Thoracic aorta (tissue), 2 donors: ENCODE data around the gene CENPN. TPM values are rescaled to one million over a fixed set of nuclear protein-coding genes. Genes with fewer than 3 reads are reported as not detected.

Experiments
- ATAC-seq: fragments of 150-250 bp; one replicate; pipeline ENCODE4 v1.8.0; 2017; ENCODE audit warnings: low read depth; ENCODE audit not compliant: insufficient number of reproducible peaks, low FRiP score
- DNase-seq: peaks from one replicate; pipeline ENCODE4 v3.0.0-alpha.2; 2020; ENCODE audit warnings: low spot score
- H3K27ac ChIP-seq, 2 donors: fragments of 200-600 bp; sonication (generic); 1 replicate in 1 of 2; 2 replicates in 1 of 2; pipeline ENCODE4 v1.5.1; 2016; ENCODE audit warnings: mild to moderate bottlenecking in 2 of 2, moderate library complexity in 2 of 2
- H3K27me3 ChIP-seq: fragments of 200-600 bp; sonication (generic); replicated peaks from 2 replicates; pipeline ENCODE4 v1.6.0; 2016; ENCODE audit warnings: mild to moderate bottlenecking; ENCODE audit not compliant: insufficient read depth
- H3K36me3 ChIP-seq: fragments of 200-600 bp; sonication (generic); one replicate; pipeline ENCODE4 v1.5.1; 2016
- H3K4me1 ChIP-seq, 2 donors: fragments of 200-600 bp; sonication (generic); 1 replicate in 1 of 2; 2 replicates in 1 of 2; pipeline versions ENCODE4 v1.5.1 to v1.6.0; 2016; ENCODE audit warnings: low read depth in 2 of 2, mild to moderate bottlenecking in 1 of 2; ENCODE audit not compliant: control insufficient read depth in 1 of 2
- H3K4me3 ChIP-seq: fragments of 200-600 bp; sonication (generic); 2 replicates; pipeline ENCODE4 v1.5.1; 2016; ENCODE audit warnings: mild to moderate bottlenecking
- H3K9me3 ChIP-seq: fragments of 200-600 bp; sonication (generic); 2 replicates; pipeline ENCODE4 v1.5.1; 2016
- total RNA-seq, 2 donors: library from RNA; depleted of rRNA; stranded (reverse); fragments of >200 nt; gene quantifications; one replicate each; pipeline versions ENCODE4 v1.1.0 to v1.2.3, GENCODE V29; 2016
- TF ChIP-seq, protein P1 (sequence below): fragments of 200-600 bp; sonication (generic); IDR thresholded peaks from one replicate; pipeline ENCODE4 v1.5.1; 2019; ENCODE audit warnings: antibody characterized with exemption

The CENPN gene
- total RNA-seq, 2 donors from 2014 or later: 7.8 to 48.1 TPM

- no peak for ATAC-seq
- Histone ChIP-seq H3K36me3 (peaks cover 28% of the 10 kb centered on the region), H3K4me1 (peaks cover 11 to 18% of the 10 kb centered on the region in 2 donors), H3K27ac (no peak overlapping the region), H3K4me3 (no peak overlapping the region), H3K9me3 (no peaks in the 10 kb centered on the region), H3K27me3 (no peaks in the 10 kb centered on the region)
- no peak for DNase-seq
- TF ChIP-seq, protein P1, sequence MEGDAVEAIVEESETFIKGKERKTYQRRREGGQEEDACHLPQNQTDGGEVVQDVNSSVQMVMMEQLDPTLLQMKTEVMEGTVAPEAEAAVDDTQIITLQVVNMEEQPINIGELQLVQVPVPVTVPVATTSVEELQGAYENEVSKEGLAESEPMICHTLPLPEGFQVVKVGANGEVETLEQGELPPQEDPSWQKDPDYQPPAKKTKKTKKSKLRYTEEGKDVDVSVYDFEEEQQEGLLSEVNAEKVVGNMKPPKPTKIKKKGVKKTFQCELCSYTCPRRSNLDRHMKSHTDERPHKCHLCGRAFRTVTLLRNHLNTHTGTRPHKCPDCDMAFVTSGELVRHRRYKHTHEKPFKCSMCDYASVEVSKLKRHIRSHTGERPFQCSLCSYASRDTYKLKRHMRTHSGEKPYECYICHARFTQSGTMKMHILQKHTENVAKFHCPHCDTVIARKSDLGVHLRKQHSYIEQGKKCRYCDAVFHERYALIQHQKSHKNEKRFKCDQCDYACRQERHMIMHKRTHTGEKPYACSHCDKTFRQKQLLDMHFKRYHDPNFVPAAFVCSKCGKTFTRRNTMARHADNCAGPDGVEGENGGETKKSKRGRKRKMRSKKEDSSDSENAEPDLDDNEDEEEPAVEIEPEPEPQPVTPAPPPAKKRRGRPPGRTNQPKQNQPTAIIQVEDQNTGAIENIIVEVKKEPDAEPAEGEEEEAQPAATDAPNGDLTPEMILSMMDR: no peak
These were observed 33.1 kb downstream of the CENPN start for GRCh38 chr16:81040131-81040530.

DNA sequence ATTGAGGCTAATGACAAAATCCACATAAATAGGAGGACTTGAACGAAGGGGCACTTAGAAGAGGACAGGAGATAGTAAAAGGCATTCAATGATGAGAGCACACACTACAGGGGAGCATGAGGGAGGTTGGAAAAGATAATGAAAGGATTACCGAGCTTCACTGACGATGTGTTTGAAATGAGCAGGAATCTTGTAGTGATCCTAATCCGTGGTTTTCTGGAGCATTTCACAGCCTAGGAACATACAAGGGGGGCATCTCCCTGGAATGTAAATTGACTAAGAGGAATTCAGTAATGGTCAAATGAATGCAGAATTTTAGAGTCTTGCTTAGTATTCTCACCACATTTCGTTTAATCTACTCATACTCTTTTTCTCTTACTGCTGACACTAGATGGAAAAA lies 33.8 kb downstream of the CENPN start:
- no peaks in the 10 kb centered on the region for H3K9me3 ChIP-seq
- DNase-seq (no peak), ATAC-seq (no peak)
- peaks cover 33% of the 10 kb centered on the region for H3K36me3 ChIP-seq
- TF ChIP-seq, protein P1: no peak
- H3K27me3 ChIP-seq: no peaks in the 10 kb centered on the region
- no peak overlapping the region for H3K4me3 ChIP-seq
- H3K27ac ChIP-seq: no peak overlapping the region
- peaks cover 11 to 15% of the 10 kb centered on the region in 2 donors for H3K4me1 ChIP-seq

- DNase-seq (no peak), ATAC-seq (no peak)
- no peak overlapping the region for H3K4me3 ChIP-seq
- TF ChIP-seq, protein P1: no peak
- H3K36me3 ChIP-seq: peaks cover 33% of the 10 kb centered on the region
- no peaks in the 10 kb centered on the region for H3K27me3 ChIP-seq
- H3K9me3 ChIP-seq: no peaks in the 10 kb centered on the region
- H3K27ac ChIP-seq: no peak overlapping the region
- H3K4me1 ChIP-seq: peaks cover 10% of the 10 kb centered on the region in 2 donors
These were observed 34.7 kb downstream of the CENPN start for GRCh38 chr16:81041696-81042095.

- H3K27me3 ChIP-seq: no peaks in the 10 kb centered on the region
- no peak overlapping the region for H3K27ac ChIP-seq
- H3K9me3 ChIP-seq: no peaks in the 10 kb centered on the region
- ATAC-seq: no peak
- H3K36me3 ChIP-seq: peaks cover 33% of the 10 kb centered on the region
- DNase-seq: no peak
- no peak overlapping the region for H3K4me3 ChIP-seq
- TF ChIP-seq, protein P1: no peak
- H3K4me1 ChIP-seq: no peaks in the 10 kb centered on the region
These were observed 35.8 kb downstream of the CENPN start for GRCh38 chr16:81042821-81043220.

GRCh38 chr16:81053761-81054160 lies 46.7 kb downstream of the CENPN start:
- Histone ChIP-seq H3K36me3 (no peaks in the 10 kb centered on the region), H3K4me3 (no peak overlapping the region), H3K27ac (no peak overlapping the region), H3K4me1 (no peaks in the 10 kb centered on the region), H3K27me3 (no peaks in the 10 kb centered on the region), H3K9me3 (peaks cover 7% of the 10 kb centered on the region)
- DNase-seq (no peak), ATAC-seq (no peak)
- TF ChIP-seq, protein P1: no peak
